AML-193 (cell line): ENCODE data around the gene CACNA1S.

ENCODE experiments used
- DNase-seq, 2 experiments: peaks; one replicate each; lab custom pipeline; 2025; lab: John Stamatoyannopoulos, UW

Gene CACNA1S

DNA sequence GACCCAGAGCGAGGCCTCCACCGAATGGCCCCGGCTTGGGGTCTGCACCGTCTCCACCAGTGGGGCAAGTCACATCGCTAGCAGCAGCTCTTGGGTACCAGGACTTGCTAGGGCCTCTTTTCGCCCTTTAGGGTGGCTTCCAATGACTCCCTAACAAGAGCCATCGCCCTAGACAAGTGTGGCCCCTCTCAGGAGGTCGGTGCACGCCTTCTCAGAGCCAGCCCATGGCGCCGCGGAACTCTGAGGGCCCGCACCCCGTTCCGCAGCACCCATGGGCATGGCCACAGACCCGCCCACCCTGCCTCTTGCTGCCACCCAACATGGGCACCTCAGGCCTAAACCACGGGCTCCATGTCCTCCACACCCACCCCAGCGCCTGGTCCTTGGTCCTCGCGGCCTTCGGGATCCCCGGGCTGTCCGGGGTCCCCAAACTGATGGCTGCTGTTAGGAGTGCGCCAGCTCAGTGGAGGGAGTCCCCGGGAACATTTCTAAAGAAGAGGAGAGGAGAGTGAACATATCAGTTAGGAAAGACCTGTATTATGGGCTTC is 3.2 kb upstream of the CACNA1S start:
- no peak for DNase-seq

DNA sequence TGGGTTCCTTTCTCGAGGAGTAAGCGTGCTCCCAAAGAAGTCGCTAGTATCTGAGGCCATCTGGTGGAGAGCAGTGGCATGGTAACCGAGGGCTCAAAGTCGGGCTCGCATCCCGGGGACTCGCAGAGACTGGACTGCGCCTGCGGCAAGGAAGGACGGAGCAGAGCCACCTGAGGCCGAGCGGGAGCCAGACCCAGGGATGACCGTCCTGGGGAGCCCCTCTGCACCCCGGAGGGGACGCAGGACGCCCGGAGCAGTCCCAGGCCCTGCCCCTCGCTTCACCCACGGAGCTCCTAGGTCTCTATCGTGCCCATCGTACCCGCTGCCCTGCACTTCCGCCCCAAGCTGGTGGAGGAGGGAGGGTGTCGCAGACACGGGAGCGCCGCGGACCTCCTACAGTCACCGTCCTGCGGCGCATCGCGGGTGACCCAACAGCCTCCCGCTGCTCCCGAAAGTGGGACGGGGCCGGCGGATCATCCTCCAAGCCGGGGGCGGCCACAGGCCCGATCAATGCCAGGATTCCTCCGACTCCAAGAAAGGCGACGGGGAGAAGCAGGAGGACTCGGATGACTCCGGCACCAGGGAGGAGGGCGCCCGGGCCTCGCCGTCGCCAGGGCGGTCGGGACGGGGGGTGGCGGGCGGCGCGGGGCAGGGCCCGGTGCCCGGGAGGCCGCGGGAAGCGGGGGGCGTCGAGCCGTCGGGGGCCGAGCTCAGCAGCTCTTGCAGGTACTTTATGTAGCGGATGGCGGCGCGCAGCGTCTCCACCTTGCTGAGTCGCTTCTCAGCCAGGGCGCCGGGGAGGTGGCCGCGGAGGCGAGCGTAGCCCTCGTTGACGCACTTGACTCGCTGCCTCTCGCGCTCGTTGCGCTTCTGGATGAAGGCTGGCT is 2.3 kb upstream of the CACNA1S start:
- peak; percentile 62 to 68 for DNase-seq

DNA sequence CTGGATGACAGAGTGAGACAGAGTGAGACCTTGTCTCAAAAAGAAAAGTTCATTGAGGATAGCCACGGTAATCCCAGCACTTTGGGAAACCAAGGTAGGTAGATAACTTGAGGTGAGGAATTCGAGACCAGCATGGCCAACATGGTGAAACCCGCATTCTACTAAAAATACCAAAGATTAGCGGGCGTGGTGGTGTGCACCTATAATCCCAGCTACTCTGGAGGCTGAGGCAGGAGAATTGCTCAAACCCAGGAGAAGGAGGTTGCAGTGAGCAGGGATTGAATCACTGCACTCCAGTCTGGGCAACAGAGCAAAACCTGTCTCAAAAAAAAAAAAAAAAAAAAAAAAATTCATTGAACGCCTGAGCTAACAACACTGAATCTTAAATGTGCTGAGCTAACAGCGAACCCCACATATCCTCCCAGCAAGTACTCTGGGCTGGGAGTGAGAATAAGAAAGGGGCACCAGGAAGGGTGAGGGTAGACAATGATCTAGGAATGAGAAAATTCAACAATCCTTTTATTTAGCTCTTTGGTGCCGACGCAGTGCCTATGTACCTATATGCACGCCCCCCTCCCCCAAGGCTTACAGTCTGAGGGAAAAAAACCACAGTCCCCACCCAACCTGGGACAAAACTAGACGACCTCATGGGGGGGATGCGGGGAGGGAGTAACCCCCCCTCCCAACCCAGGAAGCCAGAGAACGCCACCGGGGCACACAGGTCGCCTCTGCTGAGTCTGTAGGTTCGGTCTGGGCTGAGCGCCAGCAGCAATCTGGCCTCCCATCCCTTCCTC is 1.4 kb upstream of the CACNA1S start:
- no peak for DNase-seq

DNA sequence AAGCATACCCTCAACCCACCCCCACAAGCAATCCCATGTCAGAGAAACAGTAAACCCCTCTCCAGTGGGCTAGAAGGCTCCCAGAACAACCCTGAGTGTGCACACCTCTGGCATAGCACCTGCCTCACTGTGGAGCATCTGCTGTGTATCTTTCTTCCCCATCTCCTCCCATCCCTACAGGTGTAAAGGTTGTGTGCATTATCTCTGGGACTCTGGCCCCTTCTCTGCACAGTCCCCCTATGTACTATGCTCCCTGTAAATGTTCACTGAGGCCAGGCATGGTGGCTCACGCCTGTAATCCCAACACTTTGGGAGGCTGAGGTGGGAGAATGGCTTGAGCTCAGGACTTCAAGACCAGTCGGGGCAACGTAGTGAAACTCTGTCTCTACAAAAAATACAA is 700 bp upstream of the CACNA1S start:
- no peak for DNase-seq

DNA sequence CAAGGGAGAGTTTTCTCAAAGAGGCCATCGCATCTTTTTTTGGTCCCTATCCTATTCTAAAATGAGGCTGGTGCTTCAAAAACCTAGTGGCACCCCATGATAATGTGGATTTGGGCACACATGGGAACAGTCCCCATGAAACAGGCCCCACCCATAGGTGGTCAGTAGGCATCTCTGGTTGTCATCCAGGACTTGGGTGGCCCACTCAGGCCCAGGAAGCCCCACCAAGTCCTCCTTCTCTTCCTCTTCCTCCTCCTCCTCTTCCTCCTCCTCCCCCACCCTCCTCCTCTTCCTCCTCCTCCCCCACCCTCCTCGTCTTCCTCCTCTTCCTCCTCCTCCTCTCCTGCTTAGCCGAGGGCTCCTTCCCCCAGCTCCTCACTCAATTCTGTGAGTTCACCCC is 554 bp downstream of the CACNA1S start:
- DNase-seq = no peak

DNA sequence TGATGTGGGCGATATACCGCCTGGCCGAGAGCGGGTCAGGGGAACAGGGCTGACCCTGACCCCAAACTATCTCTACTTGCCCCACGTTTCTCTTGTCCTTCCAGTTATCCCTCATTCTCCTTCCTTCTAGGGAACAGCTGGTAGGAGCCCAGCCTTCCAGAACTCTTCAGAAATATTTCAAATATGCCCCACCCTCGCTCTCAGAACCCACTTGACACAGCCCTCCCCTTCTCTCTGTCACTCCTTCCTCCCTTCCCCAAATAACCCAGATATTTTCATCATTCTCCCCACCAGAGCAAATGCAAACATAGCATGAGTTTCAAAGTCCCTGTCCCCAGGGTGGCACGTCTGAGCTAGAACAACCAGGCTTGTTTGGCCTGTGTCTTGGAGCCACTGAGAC is 1.1 kb downstream of the CACNA1S start:
- no peak for DNase-seq

DNA sequence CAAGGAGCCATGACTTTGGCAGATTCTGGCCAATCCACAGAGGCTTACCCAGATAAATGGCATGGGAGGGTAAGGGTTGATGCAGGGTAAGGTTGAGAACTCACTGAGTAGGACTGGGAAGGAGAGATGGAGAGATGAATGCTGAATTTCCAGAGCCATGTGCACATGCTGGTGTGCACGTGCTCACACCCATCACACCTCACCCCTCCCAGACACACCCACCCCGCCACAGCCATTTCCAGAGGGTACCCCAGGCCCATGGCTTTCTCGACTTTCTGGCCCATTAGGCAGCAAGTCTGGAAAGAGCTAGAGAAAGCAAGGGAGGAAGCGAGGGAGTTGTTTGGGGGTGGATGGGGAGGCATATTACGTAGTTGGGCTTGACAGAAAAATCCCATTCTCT is 1.6 kb downstream of the CACNA1S start:
- no peak for DNase-seq

DNA sequence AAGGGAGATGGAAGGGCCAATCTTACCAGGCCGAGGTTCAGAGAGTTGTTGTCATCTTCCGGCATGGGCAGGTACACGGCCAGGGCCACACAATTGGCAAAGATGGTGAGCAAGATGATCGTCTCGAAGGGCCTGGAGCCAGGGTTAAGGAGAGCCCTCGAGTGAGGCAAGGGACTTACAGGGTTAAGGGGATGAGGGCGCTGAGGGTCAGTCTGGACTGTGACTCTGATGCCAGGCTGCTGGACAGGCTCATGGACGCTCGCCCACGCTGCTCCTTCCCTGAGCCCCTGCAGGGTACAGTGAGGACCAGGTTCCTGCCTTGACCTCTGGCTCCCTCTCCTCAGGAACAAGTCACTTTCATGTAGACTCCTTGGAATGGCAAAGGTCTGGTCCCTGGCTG is 2.1 kb downstream of the CACNA1S start:
- no peak for DNase-seq

DNA sequence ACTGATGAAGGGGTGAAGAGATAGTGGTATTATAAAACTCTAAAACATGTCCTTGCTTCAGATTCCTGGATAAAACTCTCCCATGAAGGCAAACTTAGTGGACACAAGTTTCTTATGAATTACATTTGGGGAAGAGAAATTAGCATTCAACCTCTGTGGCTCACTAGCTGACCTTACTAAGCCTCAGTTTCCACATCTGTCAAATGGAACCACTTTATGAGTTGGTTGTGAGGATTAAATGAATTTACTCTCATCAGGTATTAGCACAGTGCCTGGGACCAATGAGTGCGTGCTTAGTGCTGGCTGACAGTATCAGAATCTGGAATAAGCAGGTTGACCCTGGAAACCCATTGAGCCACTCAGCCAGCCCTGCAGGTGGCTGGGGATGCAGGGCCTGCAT is 2.6 kb downstream of the CACNA1S start:
- DNase-seq = no peak

DNA sequence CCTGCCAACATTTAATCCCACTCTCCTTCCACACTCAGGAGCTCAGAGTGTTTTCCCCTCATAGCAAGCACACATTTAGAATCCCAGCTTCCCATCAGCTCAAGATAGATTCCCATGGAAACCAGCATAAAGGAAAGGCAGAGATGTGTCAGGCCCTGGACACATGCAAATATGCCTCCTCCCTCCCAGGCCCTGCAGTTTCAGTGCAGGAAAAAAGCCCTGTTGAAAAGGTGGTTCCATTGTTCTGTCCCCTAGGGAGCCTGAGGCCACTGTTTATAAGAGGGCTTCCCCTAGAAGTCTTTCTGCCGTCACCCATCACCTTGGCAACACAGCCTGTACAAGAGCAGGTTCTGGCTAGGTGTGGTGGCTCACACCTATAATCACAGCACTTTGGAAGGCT is 3.6 kb downstream of the CACNA1S start:
- DNase-seq = no peak

DNA sequence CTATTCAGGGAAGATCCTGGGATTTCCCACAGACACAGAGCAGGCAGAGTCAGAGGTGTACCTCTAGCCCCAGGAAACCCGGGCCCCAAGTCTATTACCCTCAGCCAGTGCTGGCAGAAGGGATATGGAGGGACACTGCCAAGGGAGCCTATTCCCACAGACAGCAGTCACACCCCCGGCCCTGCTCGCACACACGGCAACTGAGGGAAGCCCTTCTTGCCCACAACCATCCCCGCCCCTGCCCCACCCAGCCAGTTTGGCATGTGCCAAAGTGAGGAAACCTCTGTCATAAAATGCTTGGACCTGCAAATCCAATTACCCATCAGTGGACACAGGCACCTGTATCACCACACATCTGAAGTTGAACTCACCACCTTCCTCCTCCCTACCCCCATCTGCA is 6.5 kb downstream of the CACNA1S start:
- DNase-seq = no peak

DNA sequence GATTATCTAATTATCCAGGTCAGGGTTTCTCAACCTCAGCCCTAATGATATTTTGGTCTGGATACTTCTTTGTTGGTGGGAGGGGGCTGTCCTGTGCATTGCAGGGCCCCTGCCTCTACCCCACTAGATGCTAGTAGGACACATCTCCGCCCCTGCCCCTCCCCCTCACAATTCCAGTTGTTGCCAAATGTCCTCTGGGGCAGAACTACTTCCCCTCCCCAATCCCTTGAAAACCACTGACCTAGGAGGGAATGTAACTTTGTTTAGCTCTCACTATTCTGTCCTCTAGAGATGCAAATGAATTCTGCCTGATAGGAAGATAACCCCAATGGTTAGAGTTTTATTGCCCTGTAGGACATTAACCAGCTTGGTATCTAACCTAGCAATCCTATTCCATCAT is 8.1 kb downstream of the CACNA1S start:
- no peak for DNase-seq

DNA sequence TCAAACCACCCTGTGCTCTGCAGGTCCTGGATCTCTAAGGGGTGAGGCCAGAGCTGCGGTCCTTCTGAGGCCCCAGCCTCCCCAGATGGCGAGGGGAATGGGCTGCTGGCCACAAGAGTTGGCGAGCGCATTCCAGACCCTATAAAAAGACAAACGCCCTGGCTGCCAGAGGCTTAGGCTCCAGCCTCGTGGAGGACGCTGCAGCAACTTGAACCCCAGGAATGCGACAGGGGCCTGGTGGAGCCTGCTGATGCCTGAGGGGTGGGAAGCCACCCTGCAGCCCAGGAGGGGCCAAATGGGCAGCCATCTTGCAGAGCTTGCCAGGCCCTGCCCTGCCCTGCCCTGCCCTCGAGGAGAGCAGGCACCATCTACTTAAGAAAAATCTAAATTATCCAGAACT is 8.6 kb downstream of the CACNA1S start:
- DNase-seq = no peak

DNA sequence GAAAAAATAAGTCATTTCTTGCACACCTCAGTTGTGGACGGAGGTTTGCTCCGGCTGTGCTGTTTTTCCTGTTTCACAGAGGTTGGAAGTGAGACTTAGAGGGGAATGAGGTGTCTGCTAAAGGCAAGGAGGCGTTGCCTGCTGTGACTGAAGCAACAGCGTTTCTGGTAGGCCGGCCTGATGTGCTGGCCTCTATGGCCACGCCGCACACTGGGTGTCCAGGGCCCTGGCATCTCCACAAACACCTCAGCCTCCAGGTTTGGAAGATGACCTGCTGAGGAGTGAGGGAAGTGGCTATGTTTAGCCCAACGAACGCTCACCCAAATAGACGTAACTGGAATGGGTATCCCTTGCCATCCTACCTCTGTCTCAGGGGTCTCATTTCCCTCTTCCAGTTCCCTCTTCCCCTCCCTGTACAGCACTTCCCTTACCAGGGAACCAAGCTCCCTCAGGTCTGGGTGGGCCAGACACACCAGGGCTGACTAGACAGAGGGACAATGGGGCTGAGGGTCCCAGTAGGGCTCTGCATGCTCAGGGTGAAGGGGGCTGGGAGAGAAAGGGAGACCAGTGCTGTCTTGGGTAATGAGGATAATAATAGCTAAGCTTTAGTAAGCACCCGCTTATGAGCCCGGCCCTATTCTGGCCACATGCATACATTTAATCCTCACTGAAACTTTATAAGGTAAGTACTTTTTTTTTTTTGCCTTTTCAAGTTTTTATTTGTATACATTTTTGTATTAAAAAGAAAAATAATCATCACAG is 11.9 kb downstream of the CACNA1S start:
- no peak for DNase-seq

DNA sequence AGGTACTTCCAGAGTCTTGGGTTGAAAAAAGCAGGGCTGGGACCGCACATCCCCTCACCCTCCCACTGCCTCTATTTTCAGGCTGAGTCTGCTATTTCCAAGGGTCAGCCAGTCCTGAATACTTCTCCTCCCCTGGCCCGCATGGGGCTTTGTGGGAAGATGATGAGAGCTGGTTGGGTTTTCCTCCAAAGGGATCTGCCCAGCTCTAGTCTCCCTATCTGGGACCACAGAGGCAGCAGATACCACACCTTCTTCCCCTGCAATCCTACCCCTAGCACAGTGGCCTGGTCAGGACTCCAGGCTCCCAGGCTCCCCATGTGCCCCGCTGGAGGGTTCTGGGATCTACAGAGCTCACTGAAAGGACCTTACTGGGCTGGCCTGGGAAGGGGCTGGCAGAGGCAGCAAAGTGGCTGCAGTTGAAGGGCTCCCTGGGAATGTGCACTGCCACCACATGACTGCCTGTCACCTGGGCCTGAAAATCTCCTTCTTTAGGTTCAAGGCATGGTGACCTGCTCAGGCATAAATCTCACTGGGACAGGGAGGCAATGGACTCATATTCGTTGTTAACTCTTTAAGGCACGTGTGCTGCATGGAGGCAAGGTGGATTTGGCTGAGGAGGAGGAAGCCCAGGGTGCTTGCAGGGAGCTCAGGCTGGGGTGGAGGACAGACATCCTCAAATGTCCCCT is 13.1 kb downstream of the CACNA1S start:
- no peak for DNase-seq

DNA sequence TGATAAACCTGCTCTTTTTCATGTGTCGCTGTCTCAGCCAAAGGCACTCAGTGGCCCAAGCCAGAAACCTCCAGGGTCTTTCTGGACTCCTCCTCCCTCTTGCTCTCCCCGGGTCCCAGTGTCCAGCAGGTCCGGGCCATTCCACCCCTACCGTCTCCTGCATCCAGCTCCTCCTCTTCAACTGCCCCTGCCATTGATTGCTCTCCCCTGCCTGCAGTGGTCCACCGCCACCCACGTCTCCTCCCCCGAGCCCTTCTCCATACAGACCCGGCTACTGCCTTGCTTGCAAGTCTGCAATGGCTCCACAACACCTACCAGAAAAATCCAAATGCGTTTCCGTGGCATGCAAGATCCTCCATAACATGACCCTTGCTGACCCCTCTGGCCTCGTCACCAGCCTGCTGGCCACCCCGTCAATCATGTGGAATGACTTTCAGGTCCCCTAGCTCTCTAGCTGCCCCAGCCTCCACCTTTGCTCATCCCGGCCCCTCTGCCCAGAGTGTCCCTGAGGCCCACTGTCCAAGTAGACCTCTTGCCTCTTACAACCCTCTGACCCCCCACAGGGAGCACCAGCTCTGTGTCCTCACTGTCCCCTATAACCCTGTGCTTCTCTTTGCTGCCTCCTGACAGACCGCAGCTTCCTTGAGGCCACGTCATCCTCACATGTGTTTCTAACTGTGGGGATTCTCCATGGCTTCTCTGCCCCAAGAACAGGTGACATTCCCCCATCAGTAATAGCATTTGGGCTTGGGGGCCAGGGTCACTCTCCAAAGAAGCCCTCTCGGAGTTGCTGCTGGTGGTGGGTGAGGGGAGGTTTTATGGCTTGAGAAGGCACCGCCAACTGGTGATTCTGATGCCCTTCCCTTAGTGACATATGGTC is 15.0 kb downstream of the CACNA1S start:
- DNase-seq = no peak

DNA sequence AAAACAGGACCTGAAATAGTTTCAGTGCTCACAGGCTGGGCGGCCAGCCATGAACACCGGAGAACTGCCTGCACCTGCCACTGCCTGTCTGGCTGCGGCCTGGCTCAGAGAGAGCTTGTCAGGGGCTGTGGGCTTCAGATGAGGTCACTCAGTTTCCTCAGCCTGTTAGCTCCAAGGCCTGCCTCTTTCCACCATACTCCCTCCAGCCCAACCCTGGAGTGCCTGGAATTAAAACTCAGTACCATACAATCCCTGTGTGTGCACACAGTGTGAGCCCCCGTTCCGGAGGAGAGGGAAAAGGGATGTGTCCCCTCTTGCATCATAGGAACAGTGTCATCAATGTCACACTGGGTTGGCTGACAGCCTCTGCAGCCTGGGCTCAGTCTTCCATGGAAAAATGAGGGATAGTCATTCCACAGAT is 16.2 kb downstream of the CACNA1S start:
- no peak for DNase-seq

DNA sequence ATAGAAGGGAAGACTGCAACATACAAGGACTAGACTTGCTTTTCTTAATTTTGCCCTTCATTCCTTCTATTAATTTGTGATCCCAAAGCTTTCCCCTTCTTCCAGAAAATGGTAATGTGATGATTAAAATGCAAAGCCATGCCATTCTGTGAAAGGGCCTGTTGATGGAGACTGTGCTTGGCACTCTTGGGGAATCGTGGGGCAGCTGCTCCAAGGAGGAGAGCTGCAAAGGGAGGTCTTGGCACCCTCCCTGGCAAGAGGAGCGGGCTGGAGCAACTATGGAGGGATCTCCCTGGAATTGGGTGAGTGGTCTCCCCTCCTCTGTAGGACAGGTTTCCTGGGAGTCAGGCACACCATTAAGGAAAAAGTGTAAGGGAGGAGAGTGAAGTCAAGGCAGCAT is 16.6 kb downstream of the CACNA1S start:
- no peak for DNase-seq

DNA sequence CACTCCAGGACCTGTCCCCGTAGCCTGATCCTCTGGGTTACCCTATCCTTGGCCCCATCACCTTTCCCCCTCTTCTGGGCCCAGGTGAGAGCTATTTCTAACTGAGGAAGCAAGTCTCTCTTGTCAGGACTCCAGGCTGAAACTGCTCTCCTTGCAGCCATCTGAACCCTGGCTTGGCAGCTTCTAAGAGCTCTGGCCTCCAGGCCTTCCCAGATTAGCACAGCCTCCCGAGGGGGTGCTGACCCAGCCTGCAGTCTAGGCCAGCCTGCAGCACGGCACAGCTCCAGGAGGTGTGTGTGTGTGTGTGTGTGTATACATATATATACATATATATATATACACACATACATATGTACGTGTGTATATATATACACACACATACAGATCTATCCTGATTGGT is 17.4 kb downstream of the CACNA1S start:
- no peak for DNase-seq

DNA sequence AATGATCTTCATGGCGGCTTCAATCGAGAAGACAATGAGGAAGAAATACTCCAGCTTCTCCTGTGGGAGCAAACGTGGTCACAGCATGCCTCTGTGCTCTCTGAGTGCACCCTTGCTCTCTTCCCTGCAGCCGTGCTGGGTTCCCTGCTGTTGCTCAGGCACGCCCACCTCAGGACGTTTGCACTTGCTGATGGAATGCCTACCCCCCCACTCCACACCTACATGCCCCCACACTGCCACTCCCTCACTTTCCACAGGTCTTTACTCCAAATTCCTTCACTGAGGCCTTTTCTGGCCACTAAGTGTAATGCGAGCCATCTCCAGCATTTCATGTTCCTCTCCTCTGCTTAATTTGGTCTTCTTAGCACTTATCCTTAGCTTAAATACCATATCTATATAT is 18.3 kb downstream of the CACNA1S start:
- DNase-seq = no peak

DNA sequence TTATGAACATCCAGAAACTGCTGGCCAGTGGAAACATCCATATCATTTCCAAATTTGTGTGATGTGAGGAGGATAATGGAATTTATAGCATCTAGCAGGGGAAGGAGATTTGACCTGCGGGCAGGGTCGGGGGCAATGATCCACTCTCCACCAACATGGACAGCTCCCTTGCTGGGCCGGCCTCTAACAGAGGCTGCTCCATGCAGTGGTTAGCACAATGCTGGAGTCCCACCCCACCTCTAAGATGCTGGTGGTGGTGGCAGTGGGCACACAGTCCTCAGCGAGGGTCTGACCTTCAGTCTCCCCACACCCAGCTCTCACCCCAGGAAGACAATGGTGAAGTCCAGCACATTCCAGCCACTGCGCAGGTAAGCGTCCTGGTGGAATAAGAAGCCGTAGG is 18.7 kb downstream of the CACNA1S start:
- no peak for DNase-seq
